C4-2B (cell line): ENCODE results near the gene NLRP3.
"Not testable (repeated sequence)": the region's sequence is repeated elsewhere in the genome, so short reads cannot be mapped to it uniquely, and the experiment has no call there.

Source experiments
- H3K27ac ChIP-seq: fragments of 450-650 bp; 2 replicates; pipeline ENCODE4 v1.5.1; 2017
- CTCF ChIP-seq: fragments of 450-650 bp; conservative IDR thresholded peaks from 2 replicates; pipeline ENCODE4 v1.5.1; 2017; ENCODE audit warnings: mild to moderate bottlenecking
- ZFX ChIP-seq: fragments of 450-650 bp; IDR thresholded peaks from 2 replicates; pipeline ENCODE4 v1.6.1; 2017

Gene NLRP3

GRCh38 chr1:247371801-247372259 is 44.1 kb upstream of the NLRP3 start:
- no peak for TF ChIP-seq ZFX
- no peak for TF ChIP-seq CTCF
- H3K27ac ChIP-seq = no peak overlapping the region

DNA sequence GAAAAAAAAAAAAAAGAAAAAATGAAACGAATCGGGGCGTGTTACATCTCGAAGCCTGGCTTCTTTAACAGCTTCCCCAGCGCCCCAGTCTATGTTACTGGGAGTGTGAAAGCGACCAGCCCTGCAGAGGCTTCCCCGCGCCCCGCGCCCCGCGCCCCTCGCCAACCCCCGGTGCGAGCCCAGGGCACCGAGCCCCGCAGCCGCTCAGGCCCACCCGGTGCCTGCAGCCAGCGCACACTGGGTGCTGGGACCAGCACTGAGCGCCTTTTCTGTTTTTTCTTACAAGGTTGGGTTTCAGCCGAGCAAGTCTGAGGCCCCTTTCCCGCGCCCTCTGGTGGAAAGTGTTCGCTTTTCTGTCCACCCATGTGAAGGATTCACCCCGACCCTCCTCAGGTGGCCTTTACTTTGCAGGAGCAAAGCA is 42.2 kb upstream of the NLRP3 start:
- TF ChIP-seq CTCF (no peak), ZFX (no peak)
- H3K27ac ChIP-seq = no peak overlapping the region

- not testable (repeated sequence) for H3K27ac ChIP-seq
Measured at GRCh38 chr1:247374651-247375334, 41.2 kb upstream of the NLRP3 start.

- no peak for TF ChIP-seq ZFX
- no peak for TF ChIP-seq CTCF
- H3K27ac ChIP-seq = no peak overlapping the region
Measured at GRCh38 chr1:247375747-247376146, 40.2 kb upstream of the NLRP3 start.

DNA sequence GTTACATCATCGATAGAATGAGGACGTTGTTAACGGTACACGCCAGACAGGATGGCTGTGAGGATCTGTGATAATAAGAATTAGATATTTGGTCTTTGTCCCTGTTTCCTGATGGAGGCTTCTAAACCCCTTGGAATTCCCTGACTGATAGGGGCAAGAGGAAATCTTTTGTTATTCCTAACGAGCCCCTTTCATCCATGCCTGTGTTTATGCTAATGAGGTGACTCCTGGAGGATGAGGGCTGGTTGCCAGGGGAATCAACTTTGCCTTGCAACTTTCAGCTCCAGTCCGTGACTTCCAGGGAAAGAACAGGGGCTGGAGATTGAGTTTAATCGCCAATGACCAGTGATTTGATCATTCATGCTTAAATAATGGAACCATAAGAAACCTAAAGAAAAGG is 39.3 kb upstream of the NLRP3 start:
- TF ChIP-seq CTCF (no peak), ZFX (no peak)
- no peak overlapping the region for H3K27ac ChIP-seq

DNA sequence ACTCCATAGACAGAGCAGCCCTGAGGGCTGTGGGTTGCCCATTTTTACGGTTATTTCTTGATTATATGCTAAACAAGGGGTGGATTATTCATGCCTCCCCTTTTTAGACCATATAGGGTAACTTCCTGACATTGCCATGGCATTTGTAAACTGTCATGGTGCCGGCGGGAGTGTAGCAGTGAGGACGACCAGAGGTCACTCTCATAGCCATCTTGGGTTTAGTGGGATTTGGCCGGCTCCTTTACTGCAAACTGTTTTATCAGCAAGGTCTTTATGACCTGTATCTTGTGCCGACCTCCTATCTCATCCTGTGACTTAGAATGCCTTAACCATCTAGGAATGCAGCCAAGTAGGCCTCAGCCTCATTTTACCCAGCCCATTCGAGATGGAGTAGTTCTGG is 38.3 kb upstream of the NLRP3 start:
- not testable (repeated sequence) for H3K27ac ChIP-seq

DNA sequence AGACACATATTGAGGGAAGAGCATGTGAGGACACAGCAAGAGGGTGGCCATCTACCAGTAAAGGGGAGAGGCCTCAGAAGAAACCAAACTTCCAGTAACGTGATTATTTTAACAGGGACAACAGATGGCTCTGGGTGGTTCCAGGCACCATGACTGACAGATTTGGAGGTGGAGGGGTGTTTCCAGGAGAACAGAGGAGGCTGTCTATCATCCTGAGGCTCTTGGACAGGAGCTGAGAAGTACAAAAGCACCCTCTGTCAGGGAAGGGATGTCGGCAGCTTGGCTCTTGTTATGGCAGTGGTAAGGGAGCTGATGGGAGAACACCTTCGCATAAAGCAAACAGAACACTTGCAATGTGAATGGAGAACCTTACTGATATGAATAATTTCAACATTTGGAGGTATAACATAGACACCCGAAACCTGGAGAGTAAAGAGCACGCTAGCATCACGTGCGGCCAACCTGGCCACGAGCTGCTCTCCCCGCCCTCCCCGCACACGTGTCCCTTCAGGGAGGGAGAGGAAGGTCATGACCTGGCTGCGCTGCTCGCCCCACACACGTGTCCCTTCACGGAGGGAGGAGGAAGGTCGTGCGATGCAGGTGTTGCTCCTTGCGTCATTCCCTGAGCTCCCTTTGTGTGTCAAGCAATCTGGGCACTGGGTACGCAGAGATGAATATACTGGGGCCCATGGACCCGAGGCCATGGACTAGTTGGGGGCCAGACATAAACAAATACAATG is 37.5 kb upstream of the NLRP3 start:
- TF ChIP-seq ZFX (no peak), CTCF (no peak)
- H3K27ac ChIP-seq = no peak overlapping the region

- H3K27ac ChIP-seq = no peak overlapping the region
- no peak for TF ChIP-seq CTCF
- no peak for TF ChIP-seq ZFX
Measured at GRCh38 chr1:247385283-247385682, 30.7 kb upstream of the NLRP3 start.
